Smooth muscle cell (in vitro differentiated cells): ENCODE data around the gene KISS1. TPM values are rescaled to one million over a fixed set of nuclear protein-coding genes. Genes with fewer than 3 reads are reported as not detected.

Source experiments
- DNase-seq: peaks from one replicate; lab custom pipeline; 2025; ENCODE audit not compliant: unreplicated experiment; lab: John Stamatoyannopoulos, UW
- H2AFZ ChIP-seq: fragments of 200-600 bp; sonication (generic); 2 replicates; pipeline ENCODE4 v1.6.0; 2016; ENCODE audit warnings: antibody characterized with exemption, low read depth, mild to moderate bottlenecking
- H3F3A ChIP-seq: fragments of 200-600 bp; sonication (generic); 2 replicates; pipeline ENCODE4 v1.6.0; 2017; ENCODE audit warnings: antibody characterized with exemption, low read depth
- H3K27ac ChIP-seq: fragments of 200-600 bp; sonication (generic); 2 replicates; pipeline ENCODE4 v1.5.1; 2016; ENCODE audit warnings: low read depth, mild to moderate bottlenecking
- H3K27me3 ChIP-seq: fragments of 200-600 bp; sonication (generic); 2 replicates; pipeline ENCODE4 v1.6.1; 2016; ENCODE audit warnings: low read depth, mild to moderate bottlenecking
- H3K36me3 ChIP-seq: fragments of 200-600 bp; sonication (generic); 2 replicates; pipeline ENCODE4 v1.5.1; 2016; ENCODE audit warnings: low read depth
- H3K4me1 ChIP-seq: fragments of 200-600 bp; sonication (generic); 2 replicates; pipeline ENCODE4 v1.5.1; 2016; ENCODE audit warnings: low read depth
- H3K4me2 ChIP-seq: fragments of 200-600 bp; sonication (generic); 2 replicates; pipeline ENCODE4 v1.6.0; 2016; ENCODE audit warnings: mild to moderate bottlenecking
- H3K4me3 ChIP-seq: fragments of 200-600 bp; sonication (generic); 2 replicates; pipeline ENCODE4 v1.5.1; 2016; ENCODE audit warnings: mild to moderate bottlenecking
- H3K79me2 ChIP-seq: fragments of 200-600 bp; sonication (generic); 2 replicates; pipeline ENCODE4 v1.6.0; 2016; ENCODE audit warnings: low read depth, mild to moderate bottlenecking
- H3K9ac ChIP-seq: fragments of 200-600 bp; sonication (generic); 2 replicates; pipeline ENCODE4 v1.6.0; 2016; ENCODE audit warnings: low read depth
- H3K9me3 ChIP-seq: fragments of 200-600 bp; sonication (generic); replicated peaks from 2 replicates; pipeline ENCODE4 v1.5.1; 2016; ENCODE audit warnings: low read depth
- H4K20me1 ChIP-seq: fragments of 200-600 bp; sonication (generic); 2 replicates; pipeline ENCODE4 v1.6.0; 2016; ENCODE audit warnings: low read depth
- WGBS: methylation state at CpG from one replicate; pipeline ENCODE4 v1.1.7; 2016; ENCODE audit warnings: low lambda C conversion rate; 5-methylcytosine and 5-hydroxymethylcytosine counted together
- polyA plus RNA-seq: library from polyadenylated mRNA; unstranded; fragments of >200 nt; fragmentation: Nextera tagmentation; extraction: Ambion mirVana; gene quantifications from 2 replicates; pipeline ENCODE4 v1.2.1, GENCODE V29; 2016
- total RNA-seq: library from RNA; depleted of rRNA; stranded (reverse); fragments of >200 nt; gene quantifications from 2 replicates; pipeline ENCODE4 v1.2.3, GENCODE V29; 2014
- TF ChIP-seq, protein P1 (sequence below): fragments of 200-600 bp; sonication (generic); IDR thresholded peaks from 2 replicates; pipeline ENCODE4 v1.5.1; 2017; ENCODE audit warnings: borderline replicate concordance, mild to moderate bottlenecking, antibody characterized with exemption; ENCODE audit not compliant: insufficient read depth, poor library complexity, severe bottlenecking

Gene KISS1, protein sequence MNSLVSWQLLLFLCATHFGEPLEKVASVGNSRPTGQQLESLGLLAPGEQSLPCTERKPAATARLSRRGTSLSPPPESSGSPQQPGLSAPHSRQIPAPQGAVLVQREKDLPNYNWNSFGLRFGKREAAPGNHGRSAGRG
- total RNA-seq (0.72 TPM in 1 of 2 replicates, not detected in the other), polyA plus RNA-seq (1.2 and 1.4 TPM in 2 replicates)

DNA sequence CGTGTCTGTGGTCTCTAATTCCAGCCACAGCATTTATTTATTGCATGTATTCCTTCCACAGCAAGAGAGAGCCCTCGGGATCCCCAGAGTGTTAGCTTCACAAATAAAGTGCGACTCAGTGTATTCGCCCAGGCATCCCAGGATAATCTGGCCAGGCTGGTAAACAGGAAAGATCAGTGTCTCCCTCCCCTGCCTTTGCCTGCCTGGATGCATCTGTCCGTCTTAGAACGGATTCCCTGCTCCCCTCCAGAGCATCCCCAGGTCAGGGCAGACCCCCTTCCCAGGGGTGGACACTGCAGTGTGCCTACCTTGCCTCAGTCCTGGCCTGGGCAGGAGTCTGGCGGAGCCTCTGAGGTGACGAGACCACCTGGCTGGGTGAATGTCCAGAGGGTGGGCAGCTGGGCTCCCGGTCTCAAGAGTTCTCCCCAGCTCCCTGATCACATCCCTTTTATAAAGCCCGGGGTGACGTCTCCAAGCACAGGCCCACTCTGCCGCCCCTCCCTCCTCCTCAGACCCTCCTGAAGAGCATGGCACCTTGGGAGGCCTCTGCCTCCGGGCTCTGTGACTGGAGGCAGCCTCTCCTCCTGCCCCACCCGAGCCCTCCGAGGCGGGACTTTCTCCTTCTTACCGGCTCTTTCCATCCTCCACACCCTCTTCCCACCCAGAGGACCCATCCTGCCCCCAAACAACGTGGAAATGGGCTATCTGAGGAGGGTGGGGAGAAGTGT, at the start of gene KISS1:
TSS of gene KISS1 (minus strand) at position 424 of the 728 bp plus-strand sequence. CDS start 3,615 bp downstream, outside the sequence.
- no peaks in the 10 kb centered on the region for H3K36me3 ChIP-seq
- TF ChIP-seq, protein P1, sequence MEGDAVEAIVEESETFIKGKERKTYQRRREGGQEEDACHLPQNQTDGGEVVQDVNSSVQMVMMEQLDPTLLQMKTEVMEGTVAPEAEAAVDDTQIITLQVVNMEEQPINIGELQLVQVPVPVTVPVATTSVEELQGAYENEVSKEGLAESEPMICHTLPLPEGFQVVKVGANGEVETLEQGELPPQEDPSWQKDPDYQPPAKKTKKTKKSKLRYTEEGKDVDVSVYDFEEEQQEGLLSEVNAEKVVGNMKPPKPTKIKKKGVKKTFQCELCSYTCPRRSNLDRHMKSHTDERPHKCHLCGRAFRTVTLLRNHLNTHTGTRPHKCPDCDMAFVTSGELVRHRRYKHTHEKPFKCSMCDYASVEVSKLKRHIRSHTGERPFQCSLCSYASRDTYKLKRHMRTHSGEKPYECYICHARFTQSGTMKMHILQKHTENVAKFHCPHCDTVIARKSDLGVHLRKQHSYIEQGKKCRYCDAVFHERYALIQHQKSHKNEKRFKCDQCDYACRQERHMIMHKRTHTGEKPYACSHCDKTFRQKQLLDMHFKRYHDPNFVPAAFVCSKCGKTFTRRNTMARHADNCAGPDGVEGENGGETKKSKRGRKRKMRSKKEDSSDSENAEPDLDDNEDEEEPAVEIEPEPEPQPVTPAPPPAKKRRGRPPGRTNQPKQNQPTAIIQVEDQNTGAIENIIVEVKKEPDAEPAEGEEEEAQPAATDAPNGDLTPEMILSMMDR = no peak
- H3K27ac ChIP-seq = no peak within 1 kb of the TSS
- H3K4me3 ChIP-seq = no peak within 1 kb of the TSS
- H3K27me3 ChIP-seq = peaks cover 54% of the 10 kb centered on the region
- WGBS = 67% methylated on average over 18 of the region's 18 CpGs
- no peak within 1 kb of the TSS for H3K9ac ChIP-seq
- no peaks in the 10 kb centered on the region for H3K79me2 ChIP-seq
- H3F3A ChIP-seq = no peaks in the 10 kb centered on the region
- DNase-seq = no peak
- H3K4me2 ChIP-seq = no peak within 1 kb of the TSS
- H2AFZ ChIP-seq = no peak within 1 kb of the TSS
- H3K9me3 ChIP-seq = no peaks in the 10 kb centered on the region
- no peaks in the 10 kb centered on the region for H3K4me1 ChIP-seq
- no peaks in the 10 kb centered on the region for H4K20me1 ChIP-seq

- Histone ChIP-seq H3K27ac (no peak overlapping the region), H3K9ac (no peak overlapping the region), H3K4me3 (no peak overlapping the region), H2AFZ (no peak overlapping the region), H3F3A (no peaks in the 10 kb centered on the region), H3K9me3 (no peaks in the 10 kb centered on the region), H3K4me2 (no peak overlapping the region), H3K79me2 (no peaks in the 10 kb centered on the region), H3K36me3 (no peaks in the 10 kb centered on the region), H4K20me1 (no peaks in the 10 kb centered on the region), H3K27me3 (no peaks in the 10 kb centered on the region), H3K4me1 (no peaks in the 10 kb centered on the region)
- no peak for DNase-seq
- TF ChIP-seq, protein P1 = no peak
- 99% methylated on average over 7 of the region's 10 CpGs for WGBS
Observed at GRCh38 chr1:204242920-204243319, 46.6 kb upstream of the KISS1 start.

GRCh38 chr1:204241914-204242313, 45.6 kb upstream of the KISS1 start:
- Histone ChIP-seq H3K4me3 (no peak overlapping the region), H3K4me2 (no peak overlapping the region), H3K79me2 (no peaks in the 10 kb centered on the region), H3K9ac (no peak overlapping the region), H2AFZ (no peak overlapping the region), H3K27ac (no peak overlapping the region), H3K36me3 (no peaks in the 10 kb centered on the region), H3F3A (no peaks in the 10 kb centered on the region), H4K20me1 (no peaks in the 10 kb centered on the region), H3K9me3 (no peaks in the 10 kb centered on the region), H3K4me1 (no peaks in the 10 kb centered on the region), H3K27me3 (no peaks in the 10 kb centered on the region)
- TF ChIP-seq, protein P1 = no peak
- DNase-seq = no peak
- 89% methylated on average over 5 of the region's 5 CpGs for WGBS

- DNase-seq = no peak
- no peaks in the 10 kb centered on the region for H3K79me2 ChIP-seq
- H3K27ac ChIP-seq = no peak overlapping the region
- H4K20me1 ChIP-seq = no peaks in the 10 kb centered on the region
- H3K4me3 ChIP-seq = no peak overlapping the region
- H3K27me3 ChIP-seq = no peaks in the 10 kb centered on the region
- 61% methylated on average over 2 of the region's 2 CpGs for WGBS
- H3K4me2 ChIP-seq = no peak overlapping the region
- H3F3A ChIP-seq = no peaks in the 10 kb centered on the region
- H3K9me3 ChIP-seq = no peaks in the 10 kb centered on the region
- TF ChIP-seq, protein P1 = no peak
- no peak overlapping the region for H2AFZ ChIP-seq
- no peak overlapping the region for H3K9ac ChIP-seq
- no peaks in the 10 kb centered on the region for H3K36me3 ChIP-seq
- H3K4me1 ChIP-seq = no peaks in the 10 kb centered on the region
Observed at GRCh38 chr1:204241050-204241449, 44.8 kb upstream of the KISS1 start.
